GM13977 (cell line): Measurements from ENCODE around the gene TCAF2.
"Not testable (repeated sequence)": the region's sequence is repeated elsewhere in the genome, so short reads cannot be mapped to it uniquely, and the experiment has no call there.

Source experiments
- DNase-seq: peaks from one replicate; pipeline ENCODE4 v3.0.0; 2012; ENCODE audit warnings: low spot score
- in situ Hi-C: fragments of 300-500 bp; cut with MboI; formaldehyde crosslinking; loops from one replicate; pipeline ENCODE4 v1.12.0; 2022; ENCODE audit warnings: low sequenced_read_pairs, low pct_unique_long_range_greater_than_20kb, mixed read lengths, inconsistent platforms; ENCODE audit not compliant: unreplicated experiment

Gene TCAF2

GRCh38 chr7:143646598-143646997 is 25.8 kb downstream of the TCAF2 start:
- in situ Hi-C loops, DNase-seq: not testable (repeated sequence)

DNA sequence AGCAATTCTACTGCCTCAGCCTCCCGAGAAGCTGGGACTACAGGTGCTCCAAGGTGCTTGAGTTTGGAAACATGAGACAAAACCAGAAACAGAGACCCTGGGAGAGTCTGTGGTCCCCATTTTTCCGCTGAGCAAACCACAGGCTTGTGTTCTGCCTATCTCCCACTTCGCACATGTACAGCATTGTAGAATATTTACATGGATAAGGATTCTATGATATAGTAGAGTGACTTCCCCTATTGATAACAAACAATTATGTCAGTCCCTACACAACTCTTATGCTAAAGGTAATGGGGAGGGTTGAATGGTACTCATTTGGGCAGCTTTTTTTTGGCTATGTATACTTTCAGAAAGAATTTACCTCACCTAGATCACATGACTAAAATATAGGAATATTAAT is 29.1 kb downstream of the TCAF2 start:
- in situ Hi-C loops, DNase-seq: not testable (repeated sequence)

DNA sequence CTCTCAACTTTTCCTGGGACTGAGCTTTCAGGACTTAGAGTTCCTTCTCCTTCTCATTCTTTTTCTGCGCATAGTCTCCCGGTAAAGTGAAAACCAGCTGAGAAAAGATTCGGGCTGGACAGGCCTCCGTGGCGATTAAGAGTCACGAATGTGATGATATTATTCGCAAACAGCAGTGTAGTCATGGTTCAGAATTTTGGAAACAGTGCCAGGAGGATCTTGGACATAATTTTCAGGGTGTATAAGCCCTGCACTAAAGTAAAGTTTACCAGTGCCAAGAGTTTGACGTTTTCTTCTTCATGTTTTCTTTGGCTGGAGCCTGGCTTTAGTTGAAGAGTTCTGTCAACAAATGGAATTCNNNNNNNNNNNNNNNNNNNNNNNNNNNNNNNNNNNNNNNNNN is 29.7 kb downstream of the TCAF2 start:
- DNase-seq, in situ Hi-C loops: not testable (repeated sequence)
